CD4-positive, alpha-beta T cell (primary cell): ENCODE measurements around the gene FARSA. TPM values are rescaled to one million over a fixed set of nuclear protein-coding genes. Genes with fewer than 3 reads are reported as not detected.

Experiments used
- ATAC-seq: fragments of 200-7000 bp; cut with Tn5 transposase; one replicate; pipeline ENCODE4 v1.10.0; 2022; ENCODE audit warnings: mild to moderate bottlenecking; ENCODE audit not compliant: poor library complexity
- CTCF ChIA-PET: fragments of 350-600 bp; sonication (Branson Sonifier 250); formaldehyde crosslinking; loops from one replicate; lab custom pipeline; 2021; ENCODE audit warnings: antibody characterized with exemption, inconsistent platforms; lab: Charles Lee
- POLR2A ChIA-PET: fragments of 350-600 bp; sonication (Branson Sonifier 250); formaldehyde crosslinking; loops from one replicate; lab custom pipeline; 2021; ENCODE audit warnings: antibody characterized with exemption, inconsistent platforms; lab: Charles Lee
- DNase-seq, 14 experiments: peaks; one replicate each; pipeline ENCODE4 v3.0.0-alpha.2; 2013 to 2020; ENCODE audit warnings: mixed read lengths in 2 of 14
- H3K27ac ChIP-seq, 2 donors: one replicate each; pipeline versions ENCODE4 v1.5.1 to v1.7.0; 2013; ENCODE audit warnings: low read length in 2 of 2, low read depth in 1 of 2, mild to moderate bottlenecking in 1 of 2
- H3K27me3 ChIP-seq, 2 experiments: 1 replicate in 1 of 2; 2 replicates in 1 of 2; pipeline versions ENCODE4 v1.6.1 to v1.7.0; 2013; ENCODE audit warnings: low read length in 2 of 2, control low read depth in 1 of 2, mild to moderate bottlenecking in 1 of 2, moderate library complexity in 1 of 2; ENCODE audit not compliant: insufficient read depth in 2 of 2, control insufficient read depth in 1 of 2
- H3K36me3 ChIP-seq: one replicate; pipeline ENCODE4 v1.6.1; 2013; ENCODE audit warnings: low read length, control low read depth; ENCODE audit not compliant: insufficient read depth
- H3K4me1 ChIP-seq: one replicate; pipeline ENCODE4 v1.6.1; 2013; ENCODE audit warnings: low read length, control low read depth; ENCODE audit not compliant: insufficient read depth
- H3K4me3 ChIP-seq: one replicate; pipeline ENCODE4 v1.5.1; 2013; ENCODE audit warnings: mild to moderate bottlenecking, low read length, moderate library complexity
- H3K9me3 ChIP-seq, 2 experiments: 1 replicate in 1 of 2; 2 replicates in 1 of 2; pipeline versions ENCODE4 v1.6.1 to v1.7.0; 2013; ENCODE audit warnings: low read length in 2 of 2, mild to moderate bottlenecking in 2 of 2, control low read depth in 1 of 2, moderate library complexity in 1 of 2; ENCODE audit not compliant: control insufficient read depth in 1 of 2, insufficient read depth in 1 of 2
- H3K27ac Mint-ChIP-seq: one replicate; pipeline ENCODE4 v1.8.0; 2020; ENCODE audit warnings: mixed read lengths
- H3K27me3 Mint-ChIP-seq: one replicate; pipeline ENCODE4 v1.8.0; 2021; ENCODE audit warnings: mixed read lengths
- H3K36me3 Mint-ChIP-seq: one replicate; pipeline ENCODE4 v1.8.0; 2021; ENCODE audit warnings: low read depth, mixed read lengths
- H3K4me1 Mint-ChIP-seq: one replicate; pipeline ENCODE4 v1.8.0; 2021; ENCODE audit warnings: low read depth, mixed read lengths
- H3K4me3 Mint-ChIP-seq: one replicate; pipeline ENCODE4 v1.8.0; 2020; ENCODE audit warnings: mild to moderate bottlenecking, mixed read lengths
- H3K9me3 Mint-ChIP-seq: one replicate; pipeline ENCODE4 v1.8.0; 2020; ENCODE audit warnings: mixed read lengths
- CTCF ChIP-seq: fragments of 200-600 bp; IDR thresholded peaks from one replicate; pipeline ENCODE4 v1.8.0; 2022; ENCODE audit warnings: antibody characterized with exemption, mild to moderate bottlenecking
- intact Hi-C, 2 experiments: fragments of 100-400 bp; cut with DNase I in 1 of 2; cut with micrococcal nuclease in 1 of 2; formaldehyde crosslinking; loops; one replicate each; pipeline versions ENCODE4 v1.15.1 to v1.9.0; 2023 to 2025; cut with DNase I, micrococcal nuclease
- total RNA-seq, 174 experiments: library from RNA in 2 of 174; stranded (reverse) in 2 of 174; gene quantifications; one replicate each; pipeline ENCODE4 v1.2.3 and lab custom pipeline; 2021 to 2026

FARSA gene
- total RNA-seq, 2 experiments from 2014 or later, result 17.2 TPM

DNA sequence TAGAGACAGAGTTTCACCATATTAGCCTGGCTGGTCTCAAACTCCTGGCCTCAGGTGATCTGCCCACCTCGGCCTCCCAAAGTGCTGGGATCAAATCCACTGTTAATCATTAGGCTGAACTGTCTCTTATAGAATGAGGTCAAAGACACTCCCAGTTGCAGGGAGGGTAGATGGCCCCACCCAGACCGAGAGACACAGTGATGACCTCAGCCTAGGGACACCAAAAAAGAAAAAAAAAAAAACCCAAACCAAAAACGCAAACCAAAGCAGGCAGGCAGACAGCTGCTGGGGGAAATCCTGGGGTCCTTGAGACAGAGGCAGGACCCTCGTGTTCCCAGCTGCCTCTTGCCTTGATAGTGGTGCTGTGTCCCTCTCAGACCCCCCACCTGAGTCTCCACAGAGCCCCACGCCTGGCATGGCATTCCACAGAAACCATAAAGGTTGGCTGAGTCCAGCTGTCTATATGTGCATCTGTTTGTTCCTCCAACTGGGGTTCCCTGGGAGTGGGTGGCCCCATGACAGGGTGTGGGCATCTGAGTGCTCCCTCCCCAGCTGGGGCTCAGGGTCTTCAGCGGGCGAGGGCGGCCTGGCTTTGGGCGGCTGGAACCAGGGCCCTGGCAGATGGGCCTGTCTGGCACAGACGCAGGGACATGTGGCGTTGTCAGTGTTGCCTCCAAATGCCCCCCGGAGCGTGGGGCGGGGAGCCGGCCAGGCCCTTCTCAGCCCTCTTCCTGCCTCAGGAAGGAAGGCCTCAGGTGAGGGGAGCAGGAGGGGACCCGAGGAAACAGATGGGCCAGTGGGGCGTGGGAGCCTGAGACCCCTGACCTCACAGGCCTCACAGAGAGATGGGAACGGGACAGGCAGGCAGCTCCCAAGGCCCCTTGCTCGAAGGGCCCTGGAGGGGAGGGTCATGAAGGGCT, 41.0 kb upstream of the FARSA start:
- DNase-seq (no peak), ATAC-seq (no peak)
- no peak overlapping the region for H3K4me3 ChIP-seq
- peaks cover 7 to 8% of the 10 kb centered on the region in 2 experiments for H3K27me3 ChIP-seq
- H3K9me3 ChIP-seq, result no peaks in the 10 kb centered on the region
- H3K36me3 Mint-ChIP-seq, result no peaks in the 10 kb centered on the region
- H3K27me3 Mint-ChIP-seq, result peaks cover 13% of the 10 kb centered on the region
- CTCF ChIA-PET, result no interaction called here
- no peak overlapping the region for H3K27ac Mint-ChIP-seq
- H3K4me1 ChIP-seq, result no peaks in the 10 kb centered on the region
- TF ChIP-seq CTCF, result no peak
- POLR2A ChIA-PET, result no interaction called here
- no peak overlapping the region for H3K4me3 Mint-ChIP-seq
- no peaks in the 10 kb centered on the region for H3K36me3 ChIP-seq
- H3K4me1 Mint-ChIP-seq, result no peaks in the 10 kb centered on the region
- intact Hi-C loops, result no loop called here
- no peaks in the 10 kb centered on the region for H3K9me3 Mint-ChIP-seq
- H3K27ac ChIP-seq, result no peak overlapping the region

GRCh38 chr19:12973236-12973635, 39.7 kb upstream of the FARSA start:
- Histone ChIP-seq H3K27me3 (peaks cover 7 to 8% of the 10 kb centered on the region in 2 experiments), H3K36me3 (no peaks in the 10 kb centered on the region), H3K27ac (no peak overlapping the region), H3K4me3 (no peak overlapping the region), H3K4me1 (no peaks in the 10 kb centered on the region), H3K9me3 (no peaks in the 10 kb centered on the region)
- ATAC-seq, result no peak
- Mint-ChIP-seq H3K27me3 (peaks cover 12% of the 10 kb centered on the region), H3K4me1 (no peaks in the 10 kb centered on the region), H3K4me3 (no peak overlapping the region), H3K9me3 (no peaks in the 10 kb centered on the region), H3K27ac (no peak overlapping the region), H3K36me3 (no peaks in the 10 kb centered on the region)
- no peak for DNase-seq
- no peak for TF ChIP-seq CTCF
- ChIA-PET CTCF (no interaction called here), POLR2A (no interaction called here)
- intact Hi-C loops, result no loop called here

GRCh38 chr19:12970070-12970820, 36.7 kb upstream of the FARSA start:
- CTCF ChIA-PET, result no interaction called here
- ATAC-seq (no peak), DNase-seq (no peak)
- no peaks in the 10 kb centered on the region for H3K36me3 Mint-ChIP-seq
- Histone ChIP-seq H3K4me3 (no peak overlapping the region), H3K27me3 (peaks cover 0 to 4% of the 10 kb centered on the region in 2 experiments), H3K9me3 (no peaks in the 10 kb centered on the region), H3K27ac (no peak overlapping the region), H3K36me3 (no peaks in the 10 kb centered on the region), H3K4me1 (peaks cover 7% of the 10 kb centered on the region)
- H3K27ac Mint-ChIP-seq, result no peak overlapping the region
- POLR2A ChIA-PET, result no interaction called here
- H3K4me1 Mint-ChIP-seq, result peaks cover 4% of the 10 kb centered on the region
- TF ChIP-seq CTCF, result no peak
- no peaks in the 10 kb centered on the region for H3K9me3 Mint-ChIP-seq
- intact Hi-C loops, result no loop called here
- no peaks in the 10 kb centered on the region for H3K27me3 Mint-ChIP-seq
- no peak overlapping the region for H3K4me3 Mint-ChIP-seq
